Panc1 (cell line): ENCODE results near the gene NAXE.

Experiments
- CTCF ChIP-seq: fragments of 450-650 bp; IDR thresholded peaks from 2 replicates; pipeline ENCODE4 v1.5.1; 2017; ENCODE audit warnings: mild to moderate bottlenecking
- POLR2AphosphoS5 ChIP-seq: IDR thresholded peaks from 2 replicates; pipeline ENCODE4 v1.6.1; 2012; ENCODE audit warnings: mild to moderate bottlenecking, low read depth, low read length, moderate library complexity
- REST ChIP-seq, 2 experiments: IDR thresholded peaks; 2 replicates each; pipeline ENCODE4 v1.6.1; 2011 to 2012; ENCODE audit warnings: low read depth in 2 of 2, control low read depth in 1 of 2, low read length in 1 of 2, mild to moderate bottlenecking in 1 of 2, moderate library complexity in 1 of 2; ENCODE audit not compliant: insufficient read depth in 1 of 2

GRCh38 chr1:156572663-156573018 is 18.9 kb upstream of the NAXE start:
- TF ChIP-seq CTCF = no peak
- TF ChIP-seq REST (IDR thresholded peaks at IDR 0.05; ENCODE audit: insufficient read depth in 1 of 2, low read depth in 2 of 2, low read length in 1 of 2) = no peak
- no peak for TF ChIP-seq POLR2AphosphoS5
